Endothelial cell of umbilical vein (primary cell): ENCODE data around the gene GBF1. TPM values are rescaled to one million over a fixed set of nuclear protein-coding genes. Genes with fewer than 3 reads are reported as not detected.

Source experiments
- BruUV-seq: library from RNA; stranded (reverse); fragments of 400-500 nt; replicated peaks from 2 replicates; lab custom pipeline; 2021; lab: Mats Ljungman, UMichigan
- CTCF ChIA-PET: fragments of 300-600, 350-600 bp; sonication (Branson Sonifier 250); formaldehyde crosslinking; loops from one replicate; lab custom pipeline; 2021; ENCODE audit warnings: antibody characterized with exemption, inconsistent platforms; lab: Charles Lee
- POLR2A ChIA-PET: fragments of 300-600, 350-600 bp; sonication (Branson Sonifier 250); formaldehyde crosslinking; loops from one replicate; lab custom pipeline; 2021; ENCODE audit warnings: antibody characterized with exemption, inconsistent platforms; lab: Charles Lee
- DNase-seq: peaks from one replicate; pipeline ENCODE4 v3.0.0-alpha.2; 2011; ENCODE audit warnings: low read depth, low spot score
- FAIRE-seq: peaks from 2 replicates; lab custom pipeline; 2011; peaks lifted over from hg19 to GRCh38; lab: Jason Lieb, UNC
- H2AFZ ChIP-seq: 2 replicates; pipeline ENCODE4 v1.6.0; 2012; ENCODE audit warnings: low read depth, low read length, control low read depth, inconsistent platforms
- H3K27ac ChIP-seq: 2 replicates; pipeline ENCODE4 v1.5.1; 2011; ENCODE audit warnings: low read depth, mild to moderate bottlenecking, control low read depth, low read length, moderate library complexity; ENCODE audit not compliant: insufficient read depth
- H3K27me3 ChIP-seq, 2 experiments: 2 replicates each; pipeline versions ENCODE4 v1.6.0 to v1.6.1; 2011; ENCODE audit warnings: low read length in 2 of 2, mixed read lengths in 1 of 2; ENCODE audit not compliant: control insufficient read depth in 2 of 2, insufficient read depth in 2 of 2
- H3K36me3 ChIP-seq, 2 experiments: 2 replicates in 1 of 2; 3 replicates in 1 of 2; pipeline ENCODE4 v1.5.1; 2011; ENCODE audit warnings: low read length in 2 of 2, mild to moderate bottlenecking in 1 of 2, moderate library complexity in 1 of 2; ENCODE audit not compliant: control insufficient read depth in 2 of 2, insufficient read depth in 2 of 2; ENCODE audit errors: extremely low read depth in 1 of 2
- H3K4me1 ChIP-seq: 3 replicates; pipeline ENCODE4 v1.5.1; 2011; ENCODE audit warnings: mild to moderate bottlenecking, low read length; ENCODE audit not compliant: control insufficient read depth, insufficient read depth; ENCODE audit errors: extremely low read depth
- H3K4me2 ChIP-seq: 2 replicates; pipeline ENCODE4 v1.6.1; 2011; ENCODE audit warnings: low read length, control low read depth, mixed read lengths; ENCODE audit not compliant: insufficient read depth
- H3K4me3 ChIP-seq, 3 experiments: fragments of 200-600 bp in 1 of 3; sonication (generic), shearing (Covaris generic) in 1 of 3; replicated peaks in 1 of 3; 2 replicates each; pipeline ENCODE4 v1.5.1; 2011 to 2016; ENCODE audit warnings: control low read depth in 3 of 3, low read length in 3 of 3, mild to moderate bottlenecking in 2 of 3, inconsistent platforms in 1 of 3, low read depth in 1 of 3, moderate library complexity in 1 of 3; ENCODE audit not compliant: insufficient read depth in 1 of 3
- H3K79me2 ChIP-seq: 2 replicates; pipeline ENCODE4 v1.6.0; 2012; ENCODE audit warnings: low read length, inconsistent platforms; ENCODE audit not compliant: control insufficient read depth, insufficient read depth
- H3K9ac ChIP-seq: replicated peaks from 2 replicates; pipeline ENCODE3; 2011; ENCODE audit warnings: low read length, control low read depth; ENCODE audit not compliant: insufficient read depth; ENCODE audit errors: extremely low read depth
- H3K9me1 ChIP-seq: replicated peaks from 3 replicates; pipeline ENCODE4 v1.6.0; 2011; ENCODE audit warnings: mild to moderate bottlenecking, low read length; ENCODE audit not compliant: control insufficient read depth, insufficient read depth; ENCODE audit errors: extremely low read depth
- H3K9me3 ChIP-seq: replicated peaks from 2 replicates; pipeline ENCODE4 v1.5.1; 2012; ENCODE audit warnings: low read length, inconsistent platforms; ENCODE audit not compliant: control insufficient read depth, insufficient read depth
- H4K20me1 ChIP-seq: replicated peaks from 2 replicates; pipeline ENCODE3; 2011; ENCODE audit warnings: mild to moderate bottlenecking, low read length; ENCODE audit not compliant: control insufficient read depth, insufficient read depth; ENCODE audit errors: extremely low read depth
- EZH2 ChIP-seq: IDR thresholded peaks from 2 replicates; pipeline ENCODE4 v1.6.1; 2012; ENCODE audit warnings: borderline replicate concordance, low read depth, mild to moderate bottlenecking, moderate library complexity, low read length, inconsistent platforms; ENCODE audit not compliant: severe bottlenecking
- FOS ChIP-seq: IDR thresholded peaks from 2 replicates; pipeline ENCODE4 v1.6.1; 2011; ENCODE audit warnings: mild to moderate bottlenecking, low read length, moderate library complexity, borderline replicate concordance; ENCODE audit not compliant: insufficient read depth
- GATA2 ChIP-seq: IDR thresholded peaks from 2 replicates; pipeline ENCODE4 v1.7.0; 2011; ENCODE audit warnings: low read depth, mild to moderate bottlenecking, moderate library complexity, mixed read lengths, low read length; ENCODE audit not compliant: insufficient read length, insufficient read depth
- JUN ChIP-seq: IDR thresholded peaks from 2 replicates; pipeline ENCODE4 v1.6.1; 2011; ENCODE audit warnings: borderline replicate concordance, low read depth; ENCODE audit not compliant: insufficient read length, insufficient read depth
- MYC ChIP-seq: IDR thresholded peaks from one replicate; pipeline ENCODE4 v1.6.1; 2011; ENCODE audit warnings: mild to moderate bottlenecking, low read depth, low read length
- POLR2A ChIP-seq: IDR thresholded peaks from 2 replicates; pipeline ENCODE4 v1.6.1; 2012; ENCODE audit warnings: low read depth, mild to moderate bottlenecking, control low read depth, low read length
- POLR2AphosphoS5 ChIP-seq: IDR thresholded peaks from 2 replicates; pipeline ENCODE4 v1.6.1; 2012; ENCODE audit warnings: low read depth, mild to moderate bottlenecking, control low read depth, low read length, moderate library complexity; ENCODE audit not compliant: insufficient read depth
- dilution Hi-C: fragments of 300-500 bp; cut with MboI; formaldehyde crosslinking; loops from one replicate; pipeline ENCODE4 v1.15.0; 2019; ENCODE audit warnings: low sequenced_read_pairs; ENCODE audit not compliant: extremely low pct_ligation_motif_present
- intact Hi-C: fragments of 100-400 bp; cut with micrococcal nuclease; formaldehyde crosslinking; loops from one replicate; pipeline ENCODE4 v1.10.0; 2022
- polyA plus RNA-seq, 4 experiments: library from polyadenylated mRNA; depleted of rRNA in 3 of 4; stranded (reverse) in 3 of 4; unstranded in 1 of 4; fragments of >200 nt; gene quantifications; 2 replicates each; pipeline versions ENCODE4 v1.2.1 to v1.2.3, GENCODE V29; 2011 to 2012; ENCODE audit warnings: missing spikeins in 1 of 4
- total RNA-seq: library from RNA; stranded (reverse); gene quantifications from 2 replicates; pipeline ENCODE4 v1.2.3, GENCODE V29; 2021
- TF ChIP-seq, protein P1 (sequence below): IDR thresholded peaks from 2 replicates; pipeline ENCODE4 v1.6.1; 2011; ENCODE audit not compliant: insufficient read depth, insufficient read length
- TF ChIP-seq, protein P2 (sequence below), 2 donors: IDR thresholded peaks; 1 replicate in 1 of 2; 2 replicates in 1 of 2; pipeline ENCODE4 v1.5.1; 2011; ENCODE audit warnings: low read length in 2 of 2, mild to moderate bottlenecking in 2 of 2, moderate library complexity in 2 of 2, control low read depth in 1 of 2, inconsistent platforms in 1 of 2, low read depth in 1 of 2; ENCODE audit not compliant: insufficient read depth in 1 of 2; ENCODE audit errors: extremely low read depth in 1 of 2

GBF1 gene
- total and polyA plus RNA-seq, 2 donors (not counting 3 experiments of a cell fraction or from before 2014, with no cell fraction given): 26.0 to 49.7 TPM

DNA sequence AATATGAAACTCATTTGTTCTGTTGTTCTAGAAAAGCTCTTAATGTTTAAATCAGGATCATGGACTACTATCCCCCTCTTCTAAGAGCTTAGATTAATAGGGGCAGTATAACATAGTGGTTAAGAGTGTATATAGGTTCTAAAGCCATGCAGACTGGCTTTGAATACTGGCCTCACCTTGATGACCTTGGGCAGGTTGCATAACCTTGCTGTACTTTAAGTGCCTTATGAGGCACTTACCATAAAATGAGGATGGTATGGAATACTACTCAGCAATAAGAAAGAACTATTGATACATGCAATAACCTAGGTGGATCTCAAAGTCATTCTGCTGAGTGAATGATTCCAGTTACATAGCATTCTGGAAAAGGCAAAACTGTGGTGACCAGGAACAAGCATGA is 53.6 kb downstream of the GBF1 start:
- peaks cover 25% of the 10 kb centered on the region for H3K4me1 ChIP-seq
- H3K27ac ChIP-seq: no peak overlapping the region
- POLR2A ChIA-PET: interaction anchor here (0.5 to 2.1 kb wide), 2 partner anchors 10 to 53 kb away, joined by 3 to 5 read pairs; partner anchors contain the start of gene GBF1
- H3K36me3 ChIP-seq: no peaks in the 10 kb centered on the region
- H3K4me2 ChIP-seq: no peak overlapping the region
- intact Hi-C loops (no loop called here), dilution Hi-C loops (no loop called here)
- no peak for TF ChIP-seq EZH2
- TF ChIP-seq GATA2: no peak
- TF ChIP-seq POLR2A: no peak
- TF ChIP-seq, protein P1, sequence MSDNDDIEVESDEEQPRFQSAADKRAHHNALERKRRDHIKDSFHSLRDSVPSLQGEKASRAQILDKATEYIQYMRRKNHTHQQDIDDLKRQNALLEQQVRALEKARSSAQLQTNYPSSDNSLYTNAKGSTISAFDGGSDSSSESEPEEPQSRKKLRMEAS: no peak
- no peak for TF ChIP-seq MYC
- TF ChIP-seq, protein P2, sequence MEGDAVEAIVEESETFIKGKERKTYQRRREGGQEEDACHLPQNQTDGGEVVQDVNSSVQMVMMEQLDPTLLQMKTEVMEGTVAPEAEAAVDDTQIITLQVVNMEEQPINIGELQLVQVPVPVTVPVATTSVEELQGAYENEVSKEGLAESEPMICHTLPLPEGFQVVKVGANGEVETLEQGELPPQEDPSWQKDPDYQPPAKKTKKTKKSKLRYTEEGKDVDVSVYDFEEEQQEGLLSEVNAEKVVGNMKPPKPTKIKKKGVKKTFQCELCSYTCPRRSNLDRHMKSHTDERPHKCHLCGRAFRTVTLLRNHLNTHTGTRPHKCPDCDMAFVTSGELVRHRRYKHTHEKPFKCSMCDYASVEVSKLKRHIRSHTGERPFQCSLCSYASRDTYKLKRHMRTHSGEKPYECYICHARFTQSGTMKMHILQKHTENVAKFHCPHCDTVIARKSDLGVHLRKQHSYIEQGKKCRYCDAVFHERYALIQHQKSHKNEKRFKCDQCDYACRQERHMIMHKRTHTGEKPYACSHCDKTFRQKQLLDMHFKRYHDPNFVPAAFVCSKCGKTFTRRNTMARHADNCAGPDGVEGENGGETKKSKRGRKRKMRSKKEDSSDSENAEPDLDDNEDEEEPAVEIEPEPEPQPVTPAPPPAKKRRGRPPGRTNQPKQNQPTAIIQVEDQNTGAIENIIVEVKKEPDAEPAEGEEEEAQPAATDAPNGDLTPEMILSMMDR (IDR thresholded peaks at IDR 0.05; ENCODE audit: extremely low read depth in 1 of 2, insufficient read depth in 1 of 2, low read depth in 1 of 2, low read length in 2 of 2): no peak
- TF ChIP-seq FOS: no peak
- no peak for TF ChIP-seq JUN
- no peak for TF ChIP-seq POLR2AphosphoS5
- no peaks in the 10 kb centered on the region for H3K27me3 ChIP-seq
- no peaks in the 10 kb centered on the region for H3K9me1 ChIP-seq
- H3K79me2 ChIP-seq: peaks cover 27% of the 10 kb centered on the region
- no TSS peak for BruUV-seq
- no peaks in the 10 kb centered on the region for H4K20me1 ChIP-seq
- FAIRE-seq (no peak), DNase-seq (no peak)
- H3K9me3 ChIP-seq: no peaks in the 10 kb centered on the region
- H3K9ac ChIP-seq: no peak overlapping the region
- CTCF ChIA-PET: interaction anchor here (1.5 to 2.3 kb wide), 3 partner anchors 14 to 48 kb away, joined by 4 to 8 read pairs (median 5); no protein-coding TSS in a partner anchor
- no peak overlapping the region for H2AFZ ChIP-seq
- no peak overlapping the region for H3K4me3 ChIP-seq
